Prostate gland (tissue), 2 donors: ENCODE measurements around the gene CAPZA2. TPM values are rescaled to one million over a fixed set of nuclear protein-coding genes. Genes with fewer than 3 reads are reported as not detected.

ENCODE experiments used
- DNase-seq: peaks from one replicate; pipeline ENCODE4 v3.0.0-alpha.2; 2019; ENCODE audit warnings: low spot score
- H3K27ac ChIP-seq, 2 donors: fragments of 200-600 bp; sonication (generic); 2 replicates each; pipeline ENCODE4 v1.5.1; 2017 to 2019
- H3K27me3 ChIP-seq: fragments of 200-600 bp; sonication (generic); replicated peaks from 2 replicates; pipeline ENCODE4 v1.5.1; 2019; ENCODE audit not compliant: insufficient read depth
- H3K36me3 ChIP-seq, 2 donors: fragments of 200-600 bp; sonication (generic); 1 replicate in 1 of 2; 2 replicates in 1 of 2; pipeline versions ENCODE4 v1.5.1 to v1.8.1; 2017 to 2019
- H3K4me1 ChIP-seq: fragments of 200-600 bp; sonication (generic); replicated peaks from 2 replicates; pipeline ENCODE4 v1.5.1; 2019
- H3K4me3 ChIP-seq, 2 donors: fragments of 200-600 bp; sonication (generic); 2 replicates each; pipeline ENCODE4 v1.5.1; 2017 to 2019
- H3K9me3 ChIP-seq: fragments of 200-600 bp; sonication (generic); 2 replicates; pipeline ENCODE4 v1.5.1; 2017
- POLR2A ChIP-seq: fragments of 450-650 bp; IDR thresholded peaks from one replicate; pipeline ENCODE4 v1.6.1; 2016; ENCODE audit warnings: antibody characterized with exemption, mild to moderate bottlenecking
- POLR2AphosphoS5 ChIP-seq: sonication (generic); formaldehyde crosslinking; IDR thresholded peaks from one replicate; pipeline ENCODE4 v1.6.1; 2017; ENCODE audit warnings: antibody characterized with exemption
- WGBS: methylation state at CpG from one replicate; pipeline ENCODE4 v1.1.5; 2018; 5-methylcytosine and 5-hydroxymethylcytosine counted together
- intact Hi-C: fragments of 100-400 bp; cut with DNase I; formaldehyde crosslinking; loops from one replicate; pipeline ENCODE4 v1.14.2; 2022
- total RNA-seq, 2 donors: library from RNA; depleted of rRNA; stranded (reverse); fragments of >200 nt; gene quantifications; one replicate each; pipeline ENCODE4 v1.1.0, GENCODE V29; 2016
- TF ChIP-seq, protein P1 (sequence below), 4 experiments: fragments of 200-600 bp in 2 of 4; fragments of 450-650 bp in 2 of 4; sonication (generic) in 2 of 4; IDR thresholded peaks; 1 replicate in 3 of 4; 2 replicates in 1 of 4; pipeline ENCODE4 v1.5.1; 2016 to 2019; ENCODE audit warnings: antibody characterized with exemption in 4 of 4, mild to moderate bottlenecking in 2 of 4, moderate library complexity in 2 of 4

Gene CAPZA2
- total RNA-seq, 2 donors from 2014 or later: 76.0 to 80.0 TPM

DNA sequence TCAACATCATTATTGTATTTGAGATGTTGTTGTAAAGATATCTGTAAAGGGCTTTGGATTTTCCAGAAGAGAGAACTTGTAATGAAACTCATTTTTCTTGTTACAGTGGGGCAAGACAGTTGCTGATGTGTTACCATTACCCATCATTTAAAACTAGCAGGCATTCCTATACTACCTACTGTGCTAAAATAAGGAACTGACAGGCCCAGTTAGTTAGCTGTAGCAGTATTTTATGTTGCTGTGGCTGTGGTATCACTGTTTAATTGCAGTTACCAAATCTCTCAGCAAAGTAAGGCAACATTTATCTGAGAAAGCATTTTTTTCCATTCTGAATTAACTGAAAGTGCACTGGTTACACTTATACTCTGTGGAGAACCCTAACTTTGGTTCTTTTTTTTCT lies 100.8 kb downstream of the CAPZA2 start:
- no peak for DNase-seq
- Histone ChIP-seq H3K4me3 (no peak overlapping the region), H3K36me3 (no peaks in the 10 kb centered on the region), H3K27ac (no peak overlapping the region), H3K4me1 (no peaks in the 10 kb centered on the region), H3K9me3 (no peaks in the 10 kb centered on the region), H3K27me3 (no peaks in the 10 kb centered on the region)
- TF ChIP-seq POLR2AphosphoS5: no peak
- TF ChIP-seq, protein P1, sequence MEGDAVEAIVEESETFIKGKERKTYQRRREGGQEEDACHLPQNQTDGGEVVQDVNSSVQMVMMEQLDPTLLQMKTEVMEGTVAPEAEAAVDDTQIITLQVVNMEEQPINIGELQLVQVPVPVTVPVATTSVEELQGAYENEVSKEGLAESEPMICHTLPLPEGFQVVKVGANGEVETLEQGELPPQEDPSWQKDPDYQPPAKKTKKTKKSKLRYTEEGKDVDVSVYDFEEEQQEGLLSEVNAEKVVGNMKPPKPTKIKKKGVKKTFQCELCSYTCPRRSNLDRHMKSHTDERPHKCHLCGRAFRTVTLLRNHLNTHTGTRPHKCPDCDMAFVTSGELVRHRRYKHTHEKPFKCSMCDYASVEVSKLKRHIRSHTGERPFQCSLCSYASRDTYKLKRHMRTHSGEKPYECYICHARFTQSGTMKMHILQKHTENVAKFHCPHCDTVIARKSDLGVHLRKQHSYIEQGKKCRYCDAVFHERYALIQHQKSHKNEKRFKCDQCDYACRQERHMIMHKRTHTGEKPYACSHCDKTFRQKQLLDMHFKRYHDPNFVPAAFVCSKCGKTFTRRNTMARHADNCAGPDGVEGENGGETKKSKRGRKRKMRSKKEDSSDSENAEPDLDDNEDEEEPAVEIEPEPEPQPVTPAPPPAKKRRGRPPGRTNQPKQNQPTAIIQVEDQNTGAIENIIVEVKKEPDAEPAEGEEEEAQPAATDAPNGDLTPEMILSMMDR (IDR thresholded peaks at IDR 0.05): no peak
- no peak for TF ChIP-seq POLR2A
- intact Hi-C loops: no loop called here

DNA sequence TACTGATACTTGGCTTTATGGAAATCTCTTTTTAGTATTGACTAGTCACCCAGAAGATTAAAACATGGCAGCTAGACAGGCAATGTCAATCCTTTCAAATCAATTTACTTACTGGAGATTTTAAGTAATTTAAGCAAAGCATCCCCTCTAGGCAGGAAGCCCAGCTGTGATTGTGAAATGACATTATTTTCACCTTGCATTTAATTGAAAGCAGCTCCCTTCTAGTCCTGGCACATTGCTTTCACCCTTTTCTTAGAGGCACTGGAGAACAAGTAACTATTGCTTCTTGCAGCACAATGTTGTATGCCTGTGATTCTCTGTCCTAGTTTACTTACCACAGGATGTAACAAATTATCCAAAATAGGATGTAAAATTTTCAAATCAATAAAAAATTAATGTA lies 104.2 kb downstream of the CAPZA2 start:
- Histone ChIP-seq H3K4me3 (no peak overlapping the region), H3K27ac (no peak overlapping the region), H3K27me3 (no peaks in the 10 kb centered on the region), H3K4me1 (no peaks in the 10 kb centered on the region), H3K36me3 (no peaks in the 10 kb centered on the region), H3K9me3 (no peaks in the 10 kb centered on the region)
- intact Hi-C loops: no loop called here
- TF ChIP-seq POLR2AphosphoS5 (no peak), POLR2A (no peak)
- TF ChIP-seq, protein P1 (IDR thresholded peaks at IDR 0.05): no peak
- no peak for DNase-seq

DNA sequence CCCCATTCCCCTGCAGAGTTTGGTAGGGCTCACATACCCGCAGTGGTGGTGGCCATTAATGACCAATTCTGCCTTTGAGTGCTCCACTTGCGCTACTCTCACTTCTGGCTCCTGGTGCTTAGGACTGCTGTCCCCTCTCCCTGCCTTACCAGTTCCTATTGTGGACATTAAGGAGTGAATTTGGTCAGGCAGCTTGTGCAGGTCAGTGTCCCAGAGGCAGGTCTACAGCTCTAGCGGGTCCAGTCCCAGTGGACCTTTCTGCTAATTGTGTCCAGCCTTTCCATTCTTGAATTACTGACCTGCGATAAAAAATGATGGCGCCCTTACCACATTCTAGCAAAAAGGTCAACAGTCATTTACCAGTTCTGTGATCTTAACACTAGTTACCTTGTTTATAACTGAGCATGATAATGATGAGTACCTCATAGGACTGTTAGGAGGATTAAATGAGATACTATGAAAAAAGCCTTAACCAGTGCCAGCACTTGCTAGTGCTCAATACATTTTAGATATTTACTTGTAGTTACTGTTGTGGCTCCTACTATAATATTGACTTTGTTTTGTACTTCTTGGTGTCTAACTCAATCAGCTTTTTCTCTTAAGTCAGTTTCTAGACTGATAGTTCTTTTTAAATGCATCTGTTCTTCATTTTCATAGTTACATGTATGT lies 105.0 kb downstream of the CAPZA2 start:
- Histone ChIP-seq H3K9me3 (no peaks in the 10 kb centered on the region), H3K27me3 (no peaks in the 10 kb centered on the region), H3K36me3 (no peaks in the 10 kb centered on the region), H3K27ac (no peak overlapping the region), H3K4me1 (no peaks in the 10 kb centered on the region), H3K4me3 (no peak overlapping the region)
- TF ChIP-seq, protein P1 (IDR thresholded peaks at IDR 0.05): no peak
- TF ChIP-seq POLR2A (no peak), POLR2AphosphoS5 (no peak)
- DNase-seq: no peak
- intact Hi-C loops: no loop called here
- WGBS: 100% methylated on average over 5 of the region's 5 CpGs

DNA sequence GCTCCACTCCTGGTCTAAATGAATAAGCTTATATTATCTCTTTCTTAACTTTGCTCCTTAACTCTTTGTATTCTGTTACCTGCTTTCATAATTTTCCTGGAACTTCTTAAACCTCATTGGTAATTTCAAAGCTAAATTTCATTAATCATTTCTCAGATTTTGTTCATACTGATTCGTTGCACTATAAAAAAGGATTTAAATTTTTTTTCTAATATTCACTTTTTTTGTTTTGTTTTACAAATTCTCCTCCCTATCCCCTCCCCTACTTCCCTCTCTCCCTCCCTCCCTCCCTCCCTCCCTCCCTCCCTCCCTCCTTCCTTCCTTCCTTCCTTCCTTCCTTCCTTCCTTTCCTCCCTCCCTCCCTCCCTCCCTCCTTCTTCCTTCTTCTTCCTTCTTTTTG lies 105.6 kb downstream of the CAPZA2 start:
- DNase-seq: no peak
- Histone ChIP-seq H3K4me3 (no peak overlapping the region), H3K9me3 (no peaks in the 10 kb centered on the region), H3K36me3 (no peaks in the 10 kb centered on the region), H3K4me1 (no peaks in the 10 kb centered on the region), H3K27me3 (no peaks in the 10 kb centered on the region), H3K27ac (no peak overlapping the region)
- TF ChIP-seq, protein P1 (IDR thresholded peaks at IDR 0.05): no peak
- TF ChIP-seq POLR2A (no peak), POLR2AphosphoS5 (no peak)
- intact Hi-C loops: no loop called here
- 100% methylated on average over 1 of the region's 1 CpG for WGBS

DNA sequence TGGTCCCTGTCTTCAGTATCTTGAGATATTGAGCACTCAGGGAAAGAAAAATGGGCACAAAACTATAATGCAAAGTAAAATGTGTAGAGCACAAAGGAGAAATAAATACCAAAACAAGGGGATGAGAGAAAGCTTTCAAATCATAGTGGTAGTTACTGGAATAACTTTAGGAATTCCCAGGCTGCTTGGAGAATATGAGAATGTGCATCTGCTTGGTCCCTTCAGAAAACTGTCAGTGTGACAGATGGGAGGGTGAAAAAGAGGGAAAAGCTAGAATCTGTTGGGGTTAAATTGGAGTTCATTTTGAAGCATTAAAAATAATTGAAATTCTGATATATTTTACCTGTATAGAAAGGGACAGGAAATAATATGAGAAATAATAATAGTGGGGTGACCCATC lies 106.2 kb downstream of the CAPZA2 start:
- DNase-seq: no peak
- H3K36me3 ChIP-seq: no peaks in the 10 kb centered on the region
- no peak overlapping the region for H3K27ac ChIP-seq
- H3K4me3 ChIP-seq: no peak overlapping the region
- H3K27me3 ChIP-seq: no peaks in the 10 kb centered on the region
- TF ChIP-seq, protein P1 (IDR thresholded peaks at IDR 0.05): no peak
- TF ChIP-seq POLR2AphosphoS5: no peak
- TF ChIP-seq POLR2A: no peak
- H3K4me1 ChIP-seq: no peaks in the 10 kb centered on the region
- H3K9me3 ChIP-seq: no peaks in the 10 kb centered on the region
- intact Hi-C loops: no loop called here
